Heart right ventricle (tissue), 16 donors: ENCODE data around the gene NIN. TPM values are rescaled to one million over a fixed set of nuclear protein-coding genes. Genes with fewer than 3 reads are reported as not detected.

Experiments used
- ATAC-seq, 8 donors: fragments of 200-7000 bp; cut with Tn5 transposase; one replicate each; pipeline ENCODE4 v1.9.1; 2020; ENCODE audit warnings: mild to moderate bottlenecking in 8 of 8, moderate library complexity in 8 of 8, moderate number of reproducible peaks in 1 of 8
- DNase-seq, 2 donors: peaks; one replicate each; pipeline ENCODE4 v3.0.0-alpha.2; 2020
- H3K27ac ChIP-seq, 10 donors: fragments of 200-600 bp; sonication (generic) in 2 of 10; one replicate each; pipeline versions ENCODE4 v1.5.0 to v1.8.0; 2020 to 2022; ENCODE audit warnings: mild to moderate bottlenecking in 3 of 10
- H3K27me3 ChIP-seq, 7 donors: fragments of 200-600 bp; one replicate each; pipeline ENCODE4 v1.8.0; 2021 to 2022; ENCODE audit warnings: mild to moderate bottlenecking in 2 of 7
- H3K36me3 ChIP-seq, 9 donors: fragments of 200-600 bp; sonication (generic) in 1 of 9; one replicate each; pipeline versions ENCODE4 v1.5.0 to v1.8.0; 2020 to 2022; ENCODE audit warnings: mild to moderate bottlenecking in 2 of 9
- H3K4me1 ChIP-seq, 9 donors: fragments of 200-600 bp; sonication (generic) in 1 of 9; one replicate each; pipeline versions ENCODE4 v1.5.0 to v1.8.0; 2020 to 2022; ENCODE audit warnings: mild to moderate bottlenecking in 4 of 9
- H3K4me3 ChIP-seq, 10 donors: fragments of 200-600 bp; sonication (generic) in 2 of 10; one replicate each; pipeline versions ENCODE4 v1.5.0 to v1.8.0; 2020 to 2022; ENCODE audit warnings: mild to moderate bottlenecking in 7 of 10, moderate library complexity in 2 of 10
- H3K9me3 ChIP-seq, 11 donors: fragments of 200-600 bp in 10 of 11; sonication (generic) in 2 of 11; one replicate each; pipeline versions ENCODE4 v1.5.0 to v1.8.0; 2013 to 2022; ENCODE audit warnings: mild to moderate bottlenecking in 2 of 11, control low read depth in 1 of 11, moderate library complexity in 1 of 11
- CTCF ChIP-seq, 9 donors: fragments of 200-600 bp; sonication (generic) in 2 of 9; IDR thresholded peaks; one replicate each; pipeline versions ENCODE4 v1.5.0 to v1.8.0; 2021 to 2022; ENCODE audit warnings: antibody characterized with exemption in 9 of 9, mild to moderate bottlenecking in 5 of 9, moderate library complexity in 1 of 9
- WGBS, 2 donors: extraction: QIAGEN DNeasy Blood & Tissue Kit; methylation state at CpG; one replicate each; pipeline ENCODE4 v1.1.7; 2013; ENCODE audit warnings: inconsistent platforms in 1 of 2; 5-methylcytosine and 5-hydroxymethylcytosine counted together
- intact Hi-C, 10 donors: fragments of 100-400 bp; cut with DNase I; formaldehyde crosslinking; loops; one replicate each; pipeline versions ENCODE4 v1.11.1 to v1.14.2; 2022
- polyA plus RNA-seq, 2 donors: library from polyadenylated mRNA; stranded (reverse); fragments of 200-250 nt; gene quantifications; one replicate each; pipeline ENCODE4 v1.2.3, GENCODE V29; 2013
- total RNA-seq, 10 donors: library from RNA; stranded (reverse); fragmentation: NEBNext Ultra II Directional in 3 of 10; extraction: Animal tissue kit (Norgen Biotek cat#: 25700) in 3 of 10; gene quantifications; one replicate each; pipeline versions ENCODE4 v1.2.1 to v1.2.4, GENCODE V29; 2021 to 2023
- donor health status: Arrhythmogenic right ventricular cardiomyopathy.
- donor health status: ischemic (EF 13 %, LVEDD 7.1; RV severe dilation, severe dysfunction).
- donor health status: healthy with polysubstance abuse.
- donor health status: DM: no; HTN: yes; CAD: no.
- donor health status: DM: no; HTN: no; CAD: no.
- donor health status: ischemic (EF 25% LVEDD 6.9; RV normal size, moderate dysfunction).
- donor health status: ischemic (EF 25% LVEDD 5.7; RV mildly dilated, moderate dysfunction).
- donor health status: healthy.
- donor health status: DM: yes; HTN: yes; CAD: no.
- donor health status: Ischemic cardiomyopathy.
- donor health status: ischemic (EF 35%, LVEDD 5.7; RV mildly dilated, moderate dysfunction).
- donor health status: nonischemic (EF 11% LVEDD 7.7; RV severe dilation, severe dysfunction).
- donor health status: DM: yes; HTN: yes; CAD: no.
- donor health status: PGD.
- donor health status: ischemic (EF 29% LVEDD 5.4; RV normal size, mild dysfunction).
- donor health status: nonischemic (EF 23%, LVEDD 6.1; RV moderate dilation, normal function).

Gene NIN
- total and polyA plus RNA-seq, 12 donors = 4.0 to 38.7 (median 25.1) TPM

GRCh38 chr14:50718949-50719348 lies 112.0 kb downstream of the NIN start:
- H3K4me1 ChIP-seq = no peaks in the 10 kb centered on the region
- no peak for TF ChIP-seq CTCF (IDR thresholded peaks at IDR 0.05)
- WGBS, 2 donors = 76 to 84% methylated on average over 1 of the region's 1 CpG
- no peaks in the 10 kb centered on the region for H3K27me3 ChIP-seq
- intact Hi-C loops = loop anchor here in 2 of 10 donors (5.0 to 10.0 kb wide), 2 partner anchors 102 to 114 kb away; no protein-coding TSS in a partner anchor
- no peak for DNase-seq
- H3K27ac ChIP-seq = no peak overlapping the region
- H3K36me3 ChIP-seq = peaks cover 0 to 49% (median 22%) of the 10 kb centered on the region in 9 donors
- no peak for ATAC-seq
- H3K4me3 ChIP-seq = no peak overlapping the region
- H3K9me3 ChIP-seq = no peaks in the 10 kb centered on the region

GRCh38 chr14:50717811-50718210 lies 113.2 kb downstream of the NIN start:
- ATAC-seq = no peak
- Histone ChIP-seq H3K36me3 (peaks cover 0 to 38% (median 12%) of the 10 kb centered on the region in 9 donors), H3K27ac (no peak overlapping the region), H3K4me3 (no peak overlapping the region), H3K27me3 (no peaks in the 10 kb centered on the region), H3K9me3 (no peaks in the 10 kb centered on the region), H3K4me1 (no peaks in the 10 kb centered on the region)
- no peak for TF ChIP-seq CTCF (IDR thresholded peaks at IDR 0.05)
- DNase-seq = no peak
- intact Hi-C loops = loop anchor here in 2 of 10 donors (5.0 to 10.0 kb wide), 2 partner anchors 101 to 113 kb away; no protein-coding TSS in a partner anchor
- WGBS, 2 donors = 64 to 69% methylated on average over 7 of the region's 7 CpGs

- ATAC-seq (peak in 6 of 8 donors; percentile 20 to 83 (median 63)), DNase-seq (peak in 1 of 2 donors; percentile 37)
- Histone ChIP-seq H3K27ac (no peak overlapping the region), H3K4me1 (no peaks in the 10 kb centered on the region), H3K4me3 (no peak overlapping the region), H3K36me3 (peaks cover 0 to 7% (median 0%) of the 10 kb centered on the region in 9 donors), H3K27me3 (no peaks in the 10 kb centered on the region), H3K9me3 (no peaks in the 10 kb centered on the region)
- intact Hi-C loops = loop anchor here (2.0 to 10.0 kb wide), 6 partner anchors 92 to 114 kb away; no protein-coding TSS in a partner anchor
- TF ChIP-seq CTCF (IDR thresholded peaks at IDR 0.05) = peak in 8 of 9 donors; percentile 31 to 86 (median 66)
- 59 to 66% methylated on average over 2 of the region's 2 CpGs for WGBS, 2 donors
Measured at GRCh38 chr14:50714450-50715073, 116.4 kb downstream of the NIN start.

- TF ChIP-seq CTCF (IDR thresholded peaks at IDR 0.05) = no peak
- Histone ChIP-seq H3K9me3 (no peaks in the 10 kb centered on the region), H3K36me3 (no peaks in the 10 kb centered on the region), H3K27ac (no peak overlapping the region), H3K27me3 (no peaks in the 10 kb centered on the region), H3K4me1 (no peaks in the 10 kb centered on the region), H3K4me3 (no peak overlapping the region)
- no peak for DNase-seq
- intact Hi-C loops = loop anchor here in 8 of 10 donors (5.0 to 10.0 kb wide), 4 partner anchors 89 to 109 kb away; no protein-coding TSS in a partner anchor
- no peak for ATAC-seq
- WGBS, 2 donors = 97 to 98% methylated on average over 3 of the region's 3 CpGs
Measured at GRCh38 chr14:50711043-50711442, 119.9 kb downstream of the NIN start.
